Measurements from ENCODE around the gene WDFY2. TPM values are rescaled to one million over a fixed set of nuclear protein-coding genes. Genes with fewer than 3 reads are reported as not detected.
"Not testable (repeated sequence)": the region's sequence is repeated elsewhere in the genome, so short reads cannot be mapped to it uniquely, and the experiment has no call there.

The WDFY2 gene
- total RNA-seq, 1 donor = 11.9 TPM

GRCh38 chr13:51541809-51542258 lies 42.4 kb upstream of the WDFY2 start:
- H4K20me1 ChIP-seq (ENCODE audit: insufficient read depth, low read length) = no peaks in the 10 kb centered on the region
- H3K4me1 ChIP-seq (ENCODE audit: insufficient read depth, low read length) = peaks cover 5% of the 10 kb centered on the region
- H2AFZ ChIP-seq (ENCODE audit: low read length) = no peak overlapping the region
- no peak for TF ChIP-seq CTCF (IDR thresholded peaks at IDR 0.05; ENCODE audit: extremely low read depth, low read depth, low read length)
- no peak overlapping the region for H3K4me2 ChIP-seq (ENCODE audit: insufficient read depth, low read length)
- no peaks in the 10 kb centered on the region for H3K27me3 ChIP-seq (ENCODE audit: insufficient read depth, low read length)
- DNase-seq (ENCODE audit: insufficient read length, low spot score, missing footprints) = no peak
- no peaks in the 10 kb centered on the region for H3K79me2 ChIP-seq (ENCODE audit: insufficient read depth, low read length)
- H3K9me3 ChIP-seq (ENCODE audit: low read depth, low read length) = no peaks in the 10 kb centered on the region
- no peaks in the 10 kb centered on the region for H3K36me3 ChIP-seq (ENCODE audit: insufficient read depth, low read length)
- no peak overlapping the region for H3K27ac ChIP-seq (ENCODE audit: low read depth, low read length)
- H3K4me3 ChIP-seq (ENCODE audit: insufficient read depth, low read length) = no peak overlapping the region

- H3K9me3 ChIP-seq (ENCODE audit: low read depth, low read length) = no peaks in the 10 kb centered on the region
- no peaks in the 10 kb centered on the region for H4K20me1 ChIP-seq (ENCODE audit: insufficient read depth, low read length)
- TF ChIP-seq CTCF (IDR thresholded peaks at IDR 0.05; ENCODE audit: extremely low read depth, low read depth, low read length) = no peak
- peaks cover 5% of the 10 kb centered on the region for H3K4me1 ChIP-seq (ENCODE audit: insufficient read depth, low read length)
- DNase-seq (ENCODE audit: insufficient read length, low spot score, missing footprints) = no peak
- H3K36me3 ChIP-seq (ENCODE audit: insufficient read depth, low read length) = no peaks in the 10 kb centered on the region
- H3K4me3 ChIP-seq (ENCODE audit: insufficient read depth, low read length) = no peak overlapping the region
- no peak overlapping the region for H3K4me2 ChIP-seq (ENCODE audit: insufficient read depth, low read length)
- H3K27ac ChIP-seq (ENCODE audit: low read depth, low read length) = no peak overlapping the region
- H3K79me2 ChIP-seq (ENCODE audit: insufficient read depth, low read length) = no peaks in the 10 kb centered on the region
- no peaks in the 10 kb centered on the region for H3K27me3 ChIP-seq (ENCODE audit: insufficient read depth, low read length)
- peak overlapping the region; percentile 37 for H2AFZ ChIP-seq (ENCODE audit: low read length)
Observed at GRCh38 chr13:51542346-51543242, 41.7 kb upstream of the WDFY2 start.

- H2AFZ ChIP-seq (ENCODE audit: low read length); DNase-seq (ENCODE audit: insufficient read length, low spot score, missing footprints); H3K36me3 ChIP-seq (ENCODE audit: insufficient read depth, low read length); H3K4me2 ChIP-seq (ENCODE audit: insufficient read depth, low read length); H3K4me1 ChIP-seq (ENCODE audit: insufficient read depth, low read length); H3K79me2 ChIP-seq (ENCODE audit: insufficient read depth, low read length); H3K9me3 ChIP-seq (ENCODE audit: low read depth, low read length); H3K4me3 ChIP-seq (ENCODE audit: insufficient read depth, low read length); H3K27ac ChIP-seq (ENCODE audit: low read depth, low read length); H3K27me3 ChIP-seq (ENCODE audit: insufficient read depth, low read length); H4K20me1 ChIP-seq (ENCODE audit: insufficient read depth, low read length): not testable (repeated sequence)
Observed at GRCh38 chr13:51545446-51545845, 38.8 kb upstream of the WDFY2 start.

- no peaks in the 10 kb centered on the region for H3K36me3 ChIP-seq (ENCODE audit: insufficient read depth, low read length)
- H3K4me3 ChIP-seq (ENCODE audit: insufficient read depth, low read length) = no peak overlapping the region
- no peaks in the 10 kb centered on the region for H3K4me1 ChIP-seq (ENCODE audit: insufficient read depth, low read length)
- H4K20me1 ChIP-seq (ENCODE audit: insufficient read depth, low read length) = no peaks in the 10 kb centered on the region
- no peaks in the 10 kb centered on the region for H3K79me2 ChIP-seq (ENCODE audit: insufficient read depth, low read length)
- TF ChIP-seq CTCF (IDR thresholded peaks at IDR 0.05; ENCODE audit: extremely low read depth, low read depth, low read length) = no peak
- no peak overlapping the region for H2AFZ ChIP-seq (ENCODE audit: low read length)
- H3K27ac ChIP-seq (ENCODE audit: low read depth, low read length) = no peak overlapping the region
- no peaks in the 10 kb centered on the region for H3K9me3 ChIP-seq (ENCODE audit: low read depth, low read length)
- H3K27me3 ChIP-seq (ENCODE audit: insufficient read depth, low read length) = no peaks in the 10 kb centered on the region
- no peak overlapping the region for H3K4me2 ChIP-seq (ENCODE audit: insufficient read depth, low read length)
- DNase-seq (ENCODE audit: insufficient read length, low spot score, missing footprints) = no peak
Observed at GRCh38 chr13:51547425-51548176, 36.7 kb upstream of the WDFY2 start.
